Esophagus muscularis mucosa (tissue), 3 donors: ENCODE results near the gene RARRES1.

ENCODE experiments used
- CTCF ChIP-seq, 3 experiments: fragments of 200-600 bp in 2 of 3; fragments of 450-650 bp in 1 of 3; sonication (generic) in 2 of 3; IDR thresholded peaks; one replicate each; pipeline ENCODE4 v1.5.1; 2017 to 2019; ENCODE audit warnings: antibody characterized with exemption in 3 of 3, mild to moderate bottlenecking in 2 of 3, moderate library complexity in 1 of 3
- POLR2A ChIP-seq: fragments of 450-650 bp; IDR thresholded peaks from one replicate; pipeline ENCODE4 v1.6.1; 2017; ENCODE audit warnings: antibody characterized with exemption, moderate library complexity, mild to moderate bottlenecking, low read depth

- TF ChIP-seq CTCF (IDR thresholded peaks at IDR 0.05), result no peak
- no peak for TF ChIP-seq POLR2A
Observed at GRCh38 chr3:158679547-158680000, 52.7 kb downstream of the RARRES1 start.
